Skeletal muscle tissue (tissue), 4 donors: ENCODE data around the gene CACNA2D3. TPM values are rescaled to one million over a fixed set of nuclear protein-coding genes. Genes with fewer than 3 reads are reported as not detected.

Experiments
- H3K27ac ChIP-seq: one replicate; pipeline ENCODE4 v1.7.0; 2013; ENCODE audit warnings: mild to moderate bottlenecking, low read depth, low read length, inconsistent platforms
- H3K27me3 ChIP-seq, 3 donors: one replicate each; pipeline ENCODE4 v1.7.0; 2013; ENCODE audit warnings: low read length in 3 of 3; ENCODE audit not compliant: control insufficient read depth in 3 of 3, insufficient read depth in 3 of 3
- H3K36me3 ChIP-seq, 3 donors: one replicate each; pipeline ENCODE4 v1.7.0; 2013; ENCODE audit warnings: low read length in 3 of 3; ENCODE audit not compliant: control insufficient read depth in 3 of 3, insufficient read depth in 3 of 3
- H3K4me1 ChIP-seq, 3 donors: one replicate each; pipeline ENCODE4 v1.7.0; 2013; ENCODE audit warnings: low read length in 3 of 3, mild to moderate bottlenecking in 3 of 3; ENCODE audit not compliant: control insufficient read depth in 3 of 3, insufficient read depth in 3 of 3
- H3K4me3 ChIP-seq, 3 donors: one replicate each; pipeline ENCODE4 v1.7.0; 2013; ENCODE audit warnings: low read length in 3 of 3
- H3K9ac ChIP-seq, 3 donors: one replicate each; pipeline ENCODE4 v1.7.0; 2013; ENCODE audit warnings: low read length in 3 of 3, mild to moderate bottlenecking in 3 of 3, moderate library complexity in 2 of 3, low read depth in 1 of 3
- H3K9me3 ChIP-seq, 3 donors: one replicate each; pipeline ENCODE4 v1.7.0; 2013; ENCODE audit warnings: low read length in 3 of 3; ENCODE audit not compliant: control insufficient read depth in 3 of 3
- total RNA-seq: library from RNA; depleted of rRNA; stranded (reverse); fragments of >200 nt; gene quantifications from one replicate; pipeline ENCODE4 v1.2.3, GENCODE V29; 2014
- donor health status: Osteomylitis.

Gene CACNA2D3
- total RNA-seq, 1 donor from 2014 or later, result 3.1 TPM

- Histone ChIP-seq H3K36me3 (no peaks in the 10 kb centered on the region), H3K27me3 (no peaks in the 10 kb centered on the region), H3K4me1 (no peaks in the 10 kb centered on the region), H3K4me3 (no peak overlapping the region), H3K9me3 (no peaks in the 10 kb centered on the region), H3K27ac (no peak overlapping the region), H3K9ac (no peak overlapping the region)
Measured at GRCh38 chr3:54800478-54800877, 678.1 kb downstream of the CACNA2D3 start.

GRCh38 chr3:54801977-54802376, 679.6 kb downstream of the CACNA2D3 start:
- Histone ChIP-seq H3K4me3 (no peak overlapping the region), H3K9ac (no peak overlapping the region), H3K4me1 (no peaks in the 10 kb centered on the region), H3K27ac (no peak overlapping the region), H3K9me3 (no peaks in the 10 kb centered on the region), H3K36me3 (no peaks in the 10 kb centered on the region), H3K27me3 (no peaks in the 10 kb centered on the region)

- no peaks in the 10 kb centered on the region for H3K9me3 ChIP-seq
- no peak overlapping the region for H3K27ac ChIP-seq
Measured at GRCh38 chr3:54810401-54810800, 688.0 kb downstream of the CACNA2D3 start.

GRCh38 chr3:54814224-54814623, 691.9 kb downstream of the CACNA2D3 start:
- Histone ChIP-seq H3K9me3 (no peaks in the 10 kb centered on the region), H3K27me3 (no peaks in the 10 kb centered on the region), H3K36me3 (no peaks in the 10 kb centered on the region), H3K9ac (no peak overlapping the region), H3K4me1 (no peaks in the 10 kb centered on the region), H3K4me3 (no peak overlapping the region), H3K27ac (no peak overlapping the region)

More at GRCh38 chr3:54810401-54810800, 688.0 kb downstream of the CACNA2D3 start:
- no peaks in the 10 kb centered on the region for H3K36me3 ChIP-seq
- no peak overlapping the region for H3K4me3 ChIP-seq
- H3K4me1 ChIP-seq, result no peaks in the 10 kb centered on the region
- no peak overlapping the region for H3K9ac ChIP-seq
- H3K27me3 ChIP-seq, result no peaks in the 10 kb centered on the region

GRCh38 chr3:54817628-54818027, 695.3 kb downstream of the CACNA2D3 start:
- Histone ChIP-seq H3K9ac (no peak overlapping the region), H3K4me1 (peaks cover 2 to 3% (median 3%) of the 10 kb centered on the region in 3 donors), H3K27me3 (no peaks in the 10 kb centered on the region), H3K36me3 (no peaks in the 10 kb centered on the region), H3K4me3 (no peak overlapping the region), H3K9me3 (no peaks in the 10 kb centered on the region), H3K27ac (no peak overlapping the region)

- Histone ChIP-seq H3K36me3 (no peaks in the 10 kb centered on the region), H3K9me3 (no peaks in the 10 kb centered on the region), H3K4me1 (peaks cover 2 to 3% (median 3%) of the 10 kb centered on the region in 3 donors), H3K27me3 (no peaks in the 10 kb centered on the region), H3K9ac (no peak overlapping the region), H3K27ac (no peak overlapping the region), H3K4me3 (no peak overlapping the region)
Measured at GRCh38 chr3:54818486-54818885, 696.1 kb downstream of the CACNA2D3 start.

GRCh38 chr3:54818942-54819341, 696.6 kb downstream of the CACNA2D3 start:
- no peaks in the 10 kb centered on the region for H3K27me3 ChIP-seq
- peaks cover 2 to 3% (median 3%) of the 10 kb centered on the region in 3 donors for H3K4me1 ChIP-seq
- H3K27ac ChIP-seq, result no peak overlapping the region
- no peaks in the 10 kb centered on the region for H3K36me3 ChIP-seq
- H3K4me3 ChIP-seq, result no peak overlapping the region
- H3K9me3 ChIP-seq, result no peaks in the 10 kb centered on the region
- no peak overlapping the region for H3K9ac ChIP-seq

GRCh38 chr3:54819946-54820345, 697.6 kb downstream of the CACNA2D3 start:
- Histone ChIP-seq H3K9me3 (no peaks in the 10 kb centered on the region), H3K27ac (no peak overlapping the region), H3K27me3 (no peaks in the 10 kb centered on the region), H3K4me3 (no peak overlapping the region), H3K36me3 (no peaks in the 10 kb centered on the region), H3K9ac (no peak overlapping the region), H3K4me1 (peaks cover 2 to 3% (median 3%) of the 10 kb centered on the region in 3 donors)

- Histone ChIP-seq H3K36me3 (no peaks in the 10 kb centered on the region), H3K27ac (no peak overlapping the region), H3K4me1 (peaks cover 3 to 9% (median 6%) of the 10 kb centered on the region in 3 donors), H3K9ac (no peak overlapping the region), H3K4me3 (no peak overlapping the region), H3K9me3 (no peaks in the 10 kb centered on the region), H3K27me3 (no peaks in the 10 kb centered on the region)
Measured at GRCh38 chr3:54822206-54822605, 699.9 kb downstream of the CACNA2D3 start.

- Histone ChIP-seq H3K9ac (no peak overlapping the region), H3K36me3 (no peaks in the 10 kb centered on the region), H3K4me1 (peaks cover 3 to 9% (median 6%) of the 10 kb centered on the region in 3 donors), H3K27me3 (no peaks in the 10 kb centered on the region), H3K27ac (no peak overlapping the region), H3K9me3 (no peaks in the 10 kb centered on the region), H3K4me3 (no peak overlapping the region)
Measured at GRCh38 chr3:54826251-54826691, 703.9 kb downstream of the CACNA2D3 start.
